HepG2 (cell line): ENCODE data around the gene ZBTB46. TPM values are rescaled to one million over a fixed set of nuclear protein-coding genes. Genes with fewer than 3 reads are reported as not detected.

Experiments used
- HDAC6 ChIP-seq: fragments of 200-600 bp; sonication (generic); IDR thresholded peaks from 2 replicates; pipeline ENCODE4 v1.7.0; 2017; ENCODE audit warnings: mild to moderate bottlenecking, antibody characterized with exemption, low read length, low read depth
- HIVEP1 ChIP-seq: sonication (generic); formaldehyde crosslinking; IDR thresholded peaks from 2 replicates; pipeline ENCODE4 v1.4.0; 2020; ENCODE audit warnings: mild to moderate bottlenecking, missing genetic modification reagents
- MAFK ChIP-seq, 2 experiments: IDR thresholded peaks in 1 of 2; conservative IDR thresholded peaks in 1 of 2; 2 replicates each; pipeline ENCODE4 v1.6.1; 2011; ENCODE audit warnings: improper control_type of control experiment in 2 of 2, low read length in 2 of 2
- ONECUT2 ChIP-seq: sonication (generic); formaldehyde crosslinking; IDR thresholded peaks from 2 replicates; pipeline ENCODE4 v1.4.0; 2020; ENCODE audit warnings: missing genetic modification reagents
- SALL1 ChIP-seq: sonication (generic); formaldehyde crosslinking; IDR thresholded peaks from 2 replicates; pipeline ENCODE4 v1.8.0; 2022; ENCODE audit warnings: mild to moderate bottlenecking, missing genetic modification reagents
- TOPORS ChIP-seq: sonication (generic); formaldehyde crosslinking; IDR thresholded peaks from 2 replicates; pipeline ENCODE4 v1.8.0; 2023; ENCODE audit warnings: mild to moderate bottlenecking, missing genetic modification reagents
- ZBTB42 ChIP-seq: sonication (generic); formaldehyde crosslinking; IDR thresholded peaks from 2 replicates; pipeline ENCODE4 v1.5.0; 2020; ENCODE audit warnings: mild to moderate bottlenecking, missing genetic modification reagents
- ZFP41 ChIP-seq: sonication (generic); formaldehyde crosslinking; IDR thresholded peaks from 2 replicates; pipeline ENCODE4 v1.4.0; 2020; ENCODE audit warnings: mild to moderate bottlenecking, missing genetic modification reagents, borderline replicate concordance
- ZNF24 ChIP-seq: fragments of 450-650 bp; IDR thresholded peaks from 2 replicates; pipeline ENCODE4 v1.6.1; 2017; ENCODE audit warnings: antibody characterized with exemption, mild to moderate bottlenecking
- ZNF253 ChIP-seq: sonication (generic); formaldehyde crosslinking; IDR thresholded peaks from 2 replicates; pipeline ENCODE4 v1.8.0; 2022; ENCODE audit warnings: mild to moderate bottlenecking, missing genetic modification reagents, borderline replicate concordance
- ZNF441 ChIP-seq: sonication (generic); formaldehyde crosslinking; IDR thresholded peaks from 2 replicates; pipeline ENCODE4 v1.7.0; 2021; ENCODE audit warnings: missing genetic modification reagents, borderline replicate concordance
- ZNF484 ChIP-seq: sonication (generic); formaldehyde crosslinking; IDR thresholded peaks from 2 replicates; pipeline ENCODE4 v1.5.1; 2020; ENCODE audit warnings: mild to moderate bottlenecking, low read depth, missing genetic modification reagents, borderline replicate concordance
- ZNF550 ChIP-seq: sonication (generic); formaldehyde crosslinking; IDR thresholded peaks from 2 replicates; pipeline ENCODE4 v1.4.0; 2020; ENCODE audit warnings: mild to moderate bottlenecking, missing genetic modification reagents, borderline replicate concordance
- ZNF605 ChIP-seq: sonication (generic); formaldehyde crosslinking; IDR thresholded peaks from 2 replicates; pipeline ENCODE4 v1.8.0; 2022; ENCODE audit warnings: mild to moderate bottlenecking, missing genetic modification reagents
- ZNF672 ChIP-seq: sonication (generic); formaldehyde crosslinking; IDR thresholded peaks from 2 replicates; pipeline ENCODE4 v1.8.1; 2022; ENCODE audit warnings: missing genetic modification reagents
- ZNF720 ChIP-seq: sonication (generic); formaldehyde crosslinking; IDR thresholded peaks from 2 replicates; pipeline ENCODE4 v1.4.0; 2020; ENCODE audit warnings: missing genetic modification reagents
- polyA plus RNA-seq, 8 experiments: library from polyadenylated mRNA; depleted of rRNA in 3 of 8; stranded (reverse) in 7 of 8; unstranded in 1 of 8; fragments of >200 nt; fragmentation: Illumina TruSeq in 4 of 8; extraction: Trizol in 4 of 8; gene quantifications; 2 replicates each; pipeline versions ENCODE4 v1.2.1 to v1.2.3, GENCODE V29; 2011 to 2016; ENCODE audit warnings: low read depth in 4 of 8, missing spikeins in 1 of 8, mixed read lengths in 1 of 8; ENCODE audit not compliant: insufficient read depth in 1 of 8
- total RNA-seq, 5 experiments: library from RNA; depleted of rRNA; stranded (reverse); fragments of >200 nt; fragmentation: Illumina TruSeq; extraction: Trizol; gene quantifications; 2 replicates each; pipeline ENCODE4 v1.2.3, GENCODE V29; 2016; ENCODE audit warnings: low read depth in 1 of 5
- TF ChIP-seq, protein P1 (sequence below): sonication (generic); formaldehyde crosslinking; conservative IDR thresholded peaks from 2 replicates; pipeline ENCODE4 v1.8.0; 2022; ENCODE audit warnings: missing genetic modification reagents
- TF ChIP-seq, protein P2 (sequence below): sonication (generic); IDR thresholded peaks from 2 replicates; pipeline ENCODE4 v1.6.1; 2016; ENCODE audit warnings: low read depth, borderline replicate concordance
- TF ChIP-seq, protein P3 (sequence below): IDR thresholded peaks from 2 replicates; pipeline ENCODE4 v1.6.1; 2016
- TF ChIP-seq, protein P4 (sequence below): fragments of 450-650 bp; IDR thresholded peaks from 2 replicates; pipeline ENCODE4 v1.6.1; 2017
- TF ChIP-seq, protein P5 (sequence below): sonication (generic); formaldehyde crosslinking; IDR thresholded peaks from 2 replicates; pipeline ENCODE4 v1.5.0; 2020; ENCODE audit warnings: mild to moderate bottlenecking, low read depth, missing genetic modification reagents, borderline replicate concordance
- TF ChIP-seq, protein P6 (sequence below): sonication (generic); formaldehyde crosslinking; IDR thresholded peaks from 2 replicates; pipeline ENCODE4 v1.4.0; 2020; ENCODE audit warnings: low read depth, mild to moderate bottlenecking, missing genetic modification reagents

ZBTB46 gene
- total and polyA plus RNA-seq, 2 of the 13 experiments (the other 11 are each of a cell fraction or from before 2014, with no cell fraction given): 1.6 to 13.5 TPM

DNA sequence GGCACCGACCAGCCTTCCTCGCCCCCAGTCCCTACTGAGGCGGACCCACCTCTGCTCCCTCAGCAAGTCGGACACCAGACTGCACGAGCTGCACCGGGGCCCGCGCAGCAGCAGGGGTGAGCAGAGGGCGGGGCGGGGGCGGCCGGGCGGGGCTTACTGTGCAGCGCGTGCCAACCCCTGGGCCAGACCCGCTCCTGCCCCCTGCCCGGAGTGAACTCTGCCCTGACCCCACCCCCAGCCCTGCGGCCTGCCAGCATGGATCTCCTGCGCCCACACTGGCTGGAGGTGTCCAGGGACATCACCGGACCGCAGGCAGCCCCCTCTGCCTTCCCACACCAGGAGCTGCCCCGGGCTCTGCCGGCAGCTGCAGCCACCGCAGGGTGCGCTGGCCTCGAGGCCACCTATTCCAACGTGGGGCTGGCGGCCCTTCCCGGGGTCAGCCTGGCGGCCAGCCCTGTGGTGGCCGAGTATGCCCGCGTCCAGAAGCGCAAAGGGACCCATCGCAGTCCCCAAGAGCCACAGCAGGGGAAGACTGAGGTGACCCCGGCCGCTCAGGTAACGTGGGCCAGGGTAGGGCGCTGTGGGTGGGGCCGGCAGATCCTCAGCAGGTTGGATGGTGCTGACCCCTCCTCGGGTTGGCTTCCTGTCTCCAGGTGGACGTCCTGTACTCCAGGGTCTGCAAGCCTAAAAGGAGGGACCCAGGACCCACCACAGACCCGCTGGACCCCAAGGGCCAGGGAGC, 92.9 kb downstream of the ZBTB46 start (continued):
- TF ChIP-seq, protein P1, sequence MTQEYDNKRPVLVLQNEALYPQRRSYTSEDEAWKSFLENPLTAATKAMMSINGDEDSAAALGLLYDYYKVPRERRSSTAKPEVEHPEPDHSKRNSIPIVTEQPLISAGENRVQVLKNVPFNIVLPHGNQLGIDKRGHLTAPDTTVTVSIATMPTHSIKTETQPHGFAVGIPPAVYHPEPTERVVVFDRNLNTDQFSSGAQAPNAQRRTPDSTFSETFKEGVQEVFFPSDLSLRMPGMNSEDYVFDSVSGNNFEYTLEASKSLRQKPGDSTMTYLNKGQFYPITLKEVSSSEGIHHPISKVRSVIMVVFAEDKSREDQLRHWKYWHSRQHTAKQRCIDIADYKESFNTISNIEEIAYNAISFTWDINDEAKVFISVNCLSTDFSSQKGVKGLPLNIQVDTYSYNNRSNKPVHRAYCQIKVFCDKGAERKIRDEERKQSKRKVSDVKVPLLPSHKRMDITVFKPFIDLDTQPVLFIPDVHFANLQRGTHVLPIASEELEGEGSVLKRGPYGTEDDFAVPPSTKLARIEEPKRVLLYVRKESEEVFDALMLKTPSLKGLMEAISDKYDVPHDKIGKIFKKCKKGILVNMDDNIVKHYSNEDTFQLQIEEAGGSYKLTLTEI (CRISPR knock-in tag): 0 out of 2 replicates have a peak, but pooled peaks have one; percentile 62
- peak; percentile 89; the same call in 1 of the 2 replicates for TF ChIP-seq ZNF484 (CRISPR knock-in tag)
- TF ChIP-seq ZNF441: peak; percentile 91; the same call in 1 of the 2 replicates
- TF ChIP-seq HIVEP1 (CRISPR knock-in tag): peak; percentile 88
- no peak for TF ChIP-seq ZFP41 (CRISPR knock-in tag)
- TF ChIP-seq ZNF253 (CRISPR knock-in tag): peak; percentile 49; the same call in 1 of the 2 replicates
- TF ChIP-seq, protein P2, sequence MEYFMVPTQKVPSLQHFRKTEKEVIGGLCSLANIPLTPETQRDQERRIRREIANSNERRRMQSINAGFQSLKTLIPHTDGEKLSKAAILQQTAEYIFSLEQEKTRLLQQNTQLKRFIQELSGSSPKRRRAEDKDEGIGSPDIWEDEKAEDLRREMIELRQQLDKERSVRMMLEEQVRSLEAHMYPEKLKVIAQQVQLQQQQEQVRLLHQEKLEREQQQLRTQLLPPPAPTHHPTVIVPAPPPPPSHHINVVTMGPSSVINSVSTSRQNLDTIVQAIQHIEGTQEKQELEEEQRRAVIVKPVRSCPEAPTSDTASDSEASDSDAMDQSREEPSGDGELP: peak; percentile 83
- peak; percentile 97 for TF ChIP-seq ZNF550 (CRISPR knock-in tag)
- no peak for TF ChIP-seq ZNF24
- TF ChIP-seq, protein P3, sequence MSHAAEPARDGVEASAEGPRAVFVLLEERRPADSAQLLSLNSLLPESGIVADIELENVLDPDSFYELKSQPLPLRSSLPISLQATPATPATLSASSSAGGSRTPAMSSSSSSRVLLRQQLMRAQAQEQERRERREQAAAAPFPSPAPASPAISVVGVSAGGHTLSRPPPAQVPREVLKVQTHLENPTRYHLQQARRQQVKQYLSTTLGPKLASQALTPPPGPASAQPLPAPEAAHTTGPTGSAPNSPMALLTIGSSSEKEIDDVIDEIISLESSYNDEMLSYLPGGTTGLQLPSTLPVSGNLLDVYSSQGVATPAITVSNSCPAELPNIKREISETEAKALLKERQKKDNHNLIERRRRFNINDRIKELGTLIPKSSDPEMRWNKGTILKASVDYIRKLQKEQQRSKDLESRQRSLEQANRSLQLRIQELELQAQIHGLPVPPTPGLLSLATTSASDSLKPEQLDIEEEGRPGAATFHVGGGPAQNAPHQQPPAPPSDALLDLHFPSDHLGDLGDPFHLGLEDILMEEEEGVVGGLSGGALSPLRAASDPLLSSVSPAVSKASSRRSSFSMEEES: no peak; the same call in none of the 2 replicates
- peak; percentile 95 for TF ChIP-seq ZNF672 (CRISPR knock-in tag)
- TF ChIP-seq, protein P4, sequence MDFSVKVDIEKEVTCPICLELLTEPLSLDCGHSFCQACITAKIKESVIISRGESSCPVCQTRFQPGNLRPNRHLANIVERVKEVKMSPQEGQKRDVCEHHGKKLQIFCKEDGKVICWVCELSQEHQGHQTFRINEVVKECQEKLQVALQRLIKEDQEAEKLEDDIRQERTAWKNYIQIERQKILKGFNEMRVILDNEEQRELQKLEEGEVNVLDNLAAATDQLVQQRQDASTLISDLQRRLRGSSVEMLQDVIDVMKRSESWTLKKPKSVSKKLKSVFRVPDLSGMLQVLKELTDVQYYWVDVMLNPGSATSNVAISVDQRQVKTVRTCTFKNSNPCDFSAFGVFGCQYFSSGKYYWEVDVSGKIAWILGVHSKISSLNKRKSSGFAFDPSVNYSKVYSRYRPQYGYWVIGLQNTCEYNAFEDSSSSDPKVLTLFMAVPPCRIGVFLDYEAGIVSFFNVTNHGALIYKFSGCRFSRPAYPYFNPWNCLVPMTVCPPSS: no peak
- TF ChIP-seq, protein P5, sequence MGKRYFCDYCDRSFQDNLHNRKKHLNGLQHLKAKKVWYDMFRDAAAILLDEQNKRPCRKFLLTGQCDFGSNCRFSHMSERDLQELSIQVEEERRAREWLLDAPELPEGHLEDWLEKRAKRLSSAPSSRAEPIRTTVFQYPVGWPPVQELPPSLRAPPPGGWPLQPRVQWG: no peak; the same call in 1 of the 2 replicates
- TF ChIP-seq ZNF605: 0 out of 2 replicates have a peak, but pooled peaks have one; percentile 11
- TF ChIP-seq ZNF720: no peak
- peak; percentile 36; the same call in 1 of the 2 replicates for TF ChIP-seq ONECUT2
- no peak for TF ChIP-seq HDAC6
- TF ChIP-seq SALL1: peak; percentile 73; the same call in 1 of the 2 replicates
- TF ChIP-seq, protein P6, sequence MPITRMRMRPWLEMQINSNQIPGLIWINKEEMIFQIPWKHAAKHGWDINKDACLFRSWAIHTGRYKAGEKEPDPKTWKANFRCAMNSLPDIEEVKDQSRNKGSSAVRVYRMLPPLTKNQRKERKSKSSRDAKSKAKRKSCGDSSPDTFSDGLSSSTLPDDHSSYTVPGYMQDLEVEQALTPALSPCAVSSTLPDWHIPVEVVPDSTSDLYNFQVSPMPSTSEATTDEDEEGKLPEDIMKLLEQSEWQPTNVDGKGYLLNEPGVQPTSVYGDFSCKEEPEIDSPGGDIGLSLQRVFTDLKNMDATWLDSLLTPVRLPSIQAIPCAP (CRISPR knock-in tag): peak; percentile 61
- TF ChIP-seq MAFK (conservative IDR thresholded peaks at IDR 0.05 in 1 of 2, IDR thresholded peaks at IDR 0.05 in 1 of 2; ENCODE audit: low read length in 2 of 2): no peak
- no peak; the same call in 1 of the 2 replicates for TF ChIP-seq TOPORS
- TF ChIP-seq ZBTB42: no peak; the same call in 1 of the 2 replicates
